OCI-LY1 (cell line): ENCODE results near the gene P2RY14.

ENCODE experiments used
- H2AFZ ChIP-seq: fragments of 200-600 bp; sonication (generic), shearing (Covaris generic); 2 replicates; pipeline ENCODE4 v1.6.0; 2014; ENCODE audit warnings: antibody characterized with exemption, mild to moderate bottlenecking, low read length
- H3F3A ChIP-seq: fragments of 200-600 bp; sonication (generic), shearing (Covaris generic); 2 replicates; pipeline ENCODE4 v1.6.0; 2014; ENCODE audit warnings: mild to moderate bottlenecking, antibody characterized with exemption, low read length, moderate library complexity; ENCODE audit not compliant: insufficient read depth
- H3K27ac ChIP-seq: fragments of 200-600 bp; sonication (generic); 2 replicates; pipeline ENCODE4 v1.5.1; 2014; ENCODE audit warnings: low read length, mixed run types, mild to moderate bottlenecking, low read depth; ENCODE audit not compliant: poor library complexity, severe bottlenecking
- H3K27me3 ChIP-seq: fragments of 200-600 bp; sonication (generic); 2 replicates; pipeline ENCODE4 v1.6.0; 2014; ENCODE audit warnings: antibody characterized with exemption, mild to moderate bottlenecking, low read length, moderate library complexity; ENCODE audit not compliant: insufficient read depth
- H3K36me3 ChIP-seq: fragments of 200-600 bp; sonication (generic); 2 replicates; pipeline ENCODE4 v1.6.1; 2014; ENCODE audit warnings: mild to moderate bottlenecking, antibody characterized with exemption, low read length, moderate library complexity, mixed read lengths; ENCODE audit not compliant: insufficient read depth
- H3K4me1 ChIP-seq: fragments of 200-600 bp; sonication (generic); 2 replicates; pipeline ENCODE4 v1.5.1; 2014; ENCODE audit warnings: mild to moderate bottlenecking, low read length, moderate library complexity; ENCODE audit not compliant: insufficient read depth, severe bottlenecking
- H3K4me2 ChIP-seq: fragments of 200-600 bp; sonication (generic), shearing (Covaris generic); 2 replicates; pipeline ENCODE4 v1.6.1; 2014; ENCODE audit warnings: low read length
- H3K4me3 ChIP-seq: fragments of 200-600 bp; sonication (generic); 2 replicates; pipeline ENCODE4 v1.5.1; 2014; ENCODE audit warnings: low read length, low read depth, mild to moderate bottlenecking, mixed read lengths; ENCODE audit not compliant: poor library complexity, severe bottlenecking
- H3K79me2 ChIP-seq: fragments of 200-600 bp; shearing (Covaris generic); 2 replicates; pipeline ENCODE4 v1.6.1; 2016; ENCODE audit warnings: mixed run types, low read length, mixed read lengths; ENCODE audit not compliant: insufficient read depth
- H3K9ac ChIP-seq: fragments of 200-600 bp; sonication (generic), shearing (Covaris generic); 2 replicates; pipeline ENCODE4 v1.6.1; 2014; ENCODE audit warnings: mild to moderate bottlenecking, low read length, mixed read lengths
- H3K9me2 ChIP-seq: fragments of 200-600 bp; sonication (generic), shearing (Covaris generic); 2 replicates; pipeline ENCODE4 v1.6.1; 2014; ENCODE audit warnings: low read depth, mild to moderate bottlenecking, low read length, mixed read lengths
- H3K9me3 ChIP-seq: fragments of 200-600 bp; shearing (Covaris generic); 2 replicates; pipeline ENCODE4 v1.6.1; 2014; ENCODE audit warnings: low read length, mixed read lengths
- H4K20me1 ChIP-seq: fragments of 200-600 bp; sonication (generic), shearing (Covaris generic); 2 replicates; pipeline ENCODE4 v1.6.0; 2016; ENCODE audit warnings: mild to moderate bottlenecking, low read length; ENCODE audit not compliant: insufficient read depth
- EZH2 ChIP-seq: fragments of 200-600 bp; sonication (generic), shearing (Covaris generic); IDR thresholded peaks from 2 replicates; pipeline ENCODE4 v1.8.0; 2017; ENCODE audit warnings: borderline replicate concordance, mixed run types, mild to moderate bottlenecking, antibody characterized with exemption, low read length, moderate library complexity, mixed read lengths
- TF ChIP-seq, protein P1 (sequence below): fragments of 200-600 bp; sonication (generic), shearing (Covaris generic); IDR thresholded peaks from 2 replicates; pipeline ENCODE4 v1.5.1; 2017; ENCODE audit warnings: mild to moderate bottlenecking, antibody characterized with exemption, low read length, moderate library complexity, mixed read lengths

P2RY14 gene

DNA sequence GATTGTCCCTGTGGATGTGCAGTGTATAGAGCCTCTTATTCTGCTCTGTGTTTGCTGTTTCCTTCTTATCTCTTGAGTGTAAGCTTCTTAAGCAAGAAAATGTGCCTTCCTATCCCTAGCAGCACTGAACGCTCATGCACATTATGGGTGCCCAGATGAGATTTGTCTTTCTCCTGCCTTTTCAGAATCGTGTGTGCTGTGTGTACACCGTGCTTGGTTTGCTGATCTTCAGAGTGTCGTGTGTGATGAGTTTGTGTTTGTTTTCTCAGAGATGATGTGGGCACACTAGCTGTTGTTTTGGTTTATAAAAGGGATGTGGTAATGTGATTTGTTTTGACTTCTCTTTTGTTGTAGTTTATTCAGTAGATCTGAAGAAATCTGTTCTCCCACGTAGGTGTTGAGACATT is 95.1 kb downstream of the P2RY14 start:
- H2AFZ ChIP-seq: no peak overlapping the region
- no peaks in the 10 kb centered on the region for H3K9me2 ChIP-seq
- H3K4me3 ChIP-seq: no peak overlapping the region
- no peaks in the 10 kb centered on the region for H4K20me1 ChIP-seq
- H3K4me2 ChIP-seq: no peak overlapping the region
- no peak overlapping the region for H3K9ac ChIP-seq
- H3K4me1 ChIP-seq: no peaks in the 10 kb centered on the region
- no peak overlapping the region for H3K27ac ChIP-seq
- no peak for TF ChIP-seq EZH2
- TF ChIP-seq, protein P1, sequence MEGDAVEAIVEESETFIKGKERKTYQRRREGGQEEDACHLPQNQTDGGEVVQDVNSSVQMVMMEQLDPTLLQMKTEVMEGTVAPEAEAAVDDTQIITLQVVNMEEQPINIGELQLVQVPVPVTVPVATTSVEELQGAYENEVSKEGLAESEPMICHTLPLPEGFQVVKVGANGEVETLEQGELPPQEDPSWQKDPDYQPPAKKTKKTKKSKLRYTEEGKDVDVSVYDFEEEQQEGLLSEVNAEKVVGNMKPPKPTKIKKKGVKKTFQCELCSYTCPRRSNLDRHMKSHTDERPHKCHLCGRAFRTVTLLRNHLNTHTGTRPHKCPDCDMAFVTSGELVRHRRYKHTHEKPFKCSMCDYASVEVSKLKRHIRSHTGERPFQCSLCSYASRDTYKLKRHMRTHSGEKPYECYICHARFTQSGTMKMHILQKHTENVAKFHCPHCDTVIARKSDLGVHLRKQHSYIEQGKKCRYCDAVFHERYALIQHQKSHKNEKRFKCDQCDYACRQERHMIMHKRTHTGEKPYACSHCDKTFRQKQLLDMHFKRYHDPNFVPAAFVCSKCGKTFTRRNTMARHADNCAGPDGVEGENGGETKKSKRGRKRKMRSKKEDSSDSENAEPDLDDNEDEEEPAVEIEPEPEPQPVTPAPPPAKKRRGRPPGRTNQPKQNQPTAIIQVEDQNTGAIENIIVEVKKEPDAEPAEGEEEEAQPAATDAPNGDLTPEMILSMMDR: no peak
- H3K36me3 ChIP-seq: no peaks in the 10 kb centered on the region
- no peaks in the 10 kb centered on the region for H3F3A ChIP-seq
- no peaks in the 10 kb centered on the region for H3K27me3 ChIP-seq
- H3K9me3 ChIP-seq: no peaks in the 10 kb centered on the region
- H3K79me2 ChIP-seq: no peaks in the 10 kb centered on the region

DNA sequence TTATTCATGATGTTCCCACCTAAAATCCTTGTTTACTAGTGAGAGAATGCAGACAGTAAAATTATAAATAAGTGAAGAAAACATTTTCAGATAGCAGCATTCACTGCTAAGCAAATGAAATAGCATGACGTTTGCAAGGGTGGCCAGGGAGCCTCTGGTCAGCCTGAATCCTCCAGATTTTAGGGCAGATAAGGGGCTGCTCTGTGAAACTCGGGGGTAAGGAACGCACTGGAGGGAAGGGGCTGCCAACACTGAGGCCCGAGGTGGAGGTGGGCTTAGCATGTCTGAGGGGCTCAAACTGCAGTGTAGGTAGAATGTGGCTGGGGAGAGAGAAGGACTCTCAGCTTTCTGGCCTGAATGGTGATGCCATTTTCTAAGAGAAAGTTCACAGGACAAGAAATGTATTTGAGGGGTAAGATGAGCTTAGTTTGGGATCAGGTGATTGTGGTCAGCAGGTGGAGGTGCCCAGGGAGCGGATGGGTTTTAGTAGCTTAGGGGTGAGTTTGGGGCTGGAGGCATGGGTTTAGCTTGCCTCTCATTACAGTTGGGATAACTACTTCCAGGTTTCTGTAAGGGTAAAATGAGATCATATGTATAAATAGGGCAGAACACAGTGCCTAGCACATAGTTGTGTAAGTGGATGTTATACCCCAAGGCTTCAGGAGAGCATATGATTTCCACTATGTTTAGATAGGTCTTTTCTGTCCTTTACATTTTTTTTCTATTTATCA is 95.8 kb downstream of the P2RY14 start:
- no peak overlapping the region for H3K27ac ChIP-seq

DNA sequence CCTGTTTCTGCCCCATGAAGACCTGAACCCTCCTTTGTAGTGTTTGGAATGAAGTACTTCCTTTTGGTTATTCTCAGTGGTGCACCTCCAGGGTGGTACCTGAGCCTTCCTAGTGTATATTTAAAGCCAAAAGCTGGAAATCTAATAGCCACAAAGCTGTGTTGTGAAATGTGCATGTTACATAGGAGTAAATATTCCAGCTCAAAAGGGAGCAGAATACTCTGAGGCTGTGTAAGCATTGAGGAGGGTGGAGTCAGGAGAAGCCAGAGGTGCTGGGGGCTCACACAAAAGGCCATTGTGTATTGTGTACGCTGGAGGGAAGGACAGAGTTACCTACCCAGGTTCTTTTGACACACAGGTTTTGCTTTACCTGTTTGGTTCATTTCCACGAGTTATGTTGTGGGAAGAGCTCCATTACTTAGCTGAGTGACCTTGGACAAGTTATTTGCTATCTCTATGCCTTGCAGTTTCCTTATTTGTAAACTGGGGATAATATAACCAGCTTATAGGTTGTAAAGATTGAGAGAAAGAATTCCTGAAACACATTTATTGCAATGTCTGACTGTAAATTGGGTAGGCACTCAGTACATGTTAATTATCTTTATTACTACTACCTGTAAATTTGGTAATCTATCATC is 100.0 kb downstream of the P2RY14 start:
- Histone ChIP-seq H3K27me3 (no peaks in the 10 kb centered on the region), H3K36me3 (no peaks in the 10 kb centered on the region), H3K4me1 (no peaks in the 10 kb centered on the region), H3K4me2 (no peak overlapping the region), H3K9me2 (no peaks in the 10 kb centered on the region), H3K79me2 (no peaks in the 10 kb centered on the region), H3K9me3 (no peaks in the 10 kb centered on the region), H3K27ac (no peak overlapping the region), H3F3A (no peaks in the 10 kb centered on the region), H3K9ac (no peak overlapping the region), H2AFZ (no peak overlapping the region), H4K20me1 (no peaks in the 10 kb centered on the region), H3K4me3 (no peak overlapping the region)
- TF ChIP-seq, protein P1: no peak
- TF ChIP-seq EZH2: no peak

More for the DNA sequence above, 95.8 kb downstream of the P2RY14 start:
- no peaks in the 10 kb centered on the region for H3K9me2 ChIP-seq
- no peaks in the 10 kb centered on the region for H3K9me3 ChIP-seq
- H3K36me3 ChIP-seq: no peaks in the 10 kb centered on the region
- no peaks in the 10 kb centered on the region for H3K4me1 ChIP-seq
- H2AFZ ChIP-seq: no peak overlapping the region
- H4K20me1 ChIP-seq: no peaks in the 10 kb centered on the region
- TF ChIP-seq EZH2: no peak
- TF ChIP-seq, protein P1: no peak
- H3K4me2 ChIP-seq: no peak overlapping the region
- H3K9ac ChIP-seq: no peak overlapping the region
- no peaks in the 10 kb centered on the region for H3K79me2 ChIP-seq
- H3K27me3 ChIP-seq: no peaks in the 10 kb centered on the region
- no peaks in the 10 kb centered on the region for H3F3A ChIP-seq
- no peak overlapping the region for H3K4me3 ChIP-seq
